Loucy (cell line): ENCODE measurements around the gene LRBA.

Experiments used
- H2AFZ ChIP-seq: fragments of 200-600 bp; sonication (generic); 2 replicates; pipeline ENCODE4 v1.6.0; 2016; ENCODE audit warnings: antibody characterized with exemption, mild to moderate bottlenecking, low read length, moderate library complexity
- H3F3A ChIP-seq: fragments of 200-600 bp; 2 replicates; pipeline ENCODE4 v1.6.0; 2016; ENCODE audit warnings: antibody characterized with exemption, low read depth, mild to moderate bottlenecking
- H3K27me3 ChIP-seq: fragments of 200-600 bp; sonication (generic); 2 replicates; pipeline ENCODE4 v1.6.1; 2014; ENCODE audit warnings: low read length, mild to moderate bottlenecking; ENCODE audit not compliant: insufficient read depth, poor library complexity, severe bottlenecking
- H3K36me3 ChIP-seq: fragments of 200-600 bp; sonication (generic); 2 replicates; pipeline ENCODE4 v1.6.1; 2016; ENCODE audit warnings: low read length; ENCODE audit not compliant: insufficient read depth
- H3K4me1 ChIP-seq: fragments of 200-600 bp; sonication (generic); 2 replicates; pipeline ENCODE4 v1.5.1; 2014; ENCODE audit warnings: low read length, mild to moderate bottlenecking; ENCODE audit not compliant: insufficient read depth, poor library complexity, severe bottlenecking
- H3K4me2 ChIP-seq: fragments of 200-600 bp; sonication (generic); 2 replicates; pipeline ENCODE4 v1.6.0; 2014; ENCODE audit warnings: antibody characterized with exemption, low read length, low read depth, mild to moderate bottlenecking; ENCODE audit not compliant: poor library complexity, severe bottlenecking
- H3K4me3 ChIP-seq: fragments of 200-600 bp; sonication (generic); 2 replicates; pipeline ENCODE4 v1.5.1; 2014; ENCODE audit warnings: low read length, mild to moderate bottlenecking, mixed read lengths; ENCODE audit not compliant: poor library complexity, severe bottlenecking
- H3K79me2 ChIP-seq: fragments of 200-600 bp; sonication (generic); 2 replicates; pipeline ENCODE4 v1.6.1; 2014; ENCODE audit warnings: low read length; ENCODE audit not compliant: insufficient read depth
- H3K9ac ChIP-seq: fragments of 200-600 bp; sonication (generic); 2 replicates; pipeline ENCODE4 v1.6.0; 2014; ENCODE audit warnings: mild to moderate bottlenecking, low read depth, low read length, moderate library complexity; ENCODE audit not compliant: poor library complexity, severe bottlenecking
- H3K9me2 ChIP-seq: fragments of 200-600 bp; sonication (generic); replicated peaks from 2 replicates; pipeline ENCODE4 v1.6.1; 2016; ENCODE audit warnings: low read depth, low read length, mixed read lengths
- H3K9me3 ChIP-seq: fragments of 200-600 bp; sonication (generic); 2 replicates; pipeline ENCODE4 v1.6.1; 2014; ENCODE audit warnings: mild to moderate bottlenecking, antibody characterized with exemption, low read length, low read depth; ENCODE audit not compliant: insufficient read depth
- H4K20me1 ChIP-seq: fragments of 200-600 bp; sonication (generic); 2 replicates; pipeline ENCODE4 v1.6.0; 2014; ENCODE audit warnings: antibody characterized with exemption, low read length, mild to moderate bottlenecking; ENCODE audit not compliant: insufficient read depth, poor library complexity, severe bottlenecking
- CTCF ChIP-seq: fragments of 200-600 bp; sonication (generic); conservative IDR thresholded peaks from 2 replicates; pipeline ENCODE4 v1.5.1; 2014; ENCODE audit warnings: mild to moderate bottlenecking, antibody characterized with exemption, low read length
- EZH2phosphoT487 ChIP-seq: fragments of 200-600 bp; IDR thresholded peaks from 2 replicates; pipeline ENCODE4 v1.6.1; 2018; ENCODE audit warnings: antibody characterized with exemption, mild to moderate bottlenecking, moderate library complexity, borderline replicate concordance

The LRBA gene

GRCh38 chr4:150384249-150384648 lies 630.8 kb downstream of the LRBA start:
- Histone ChIP-seq H3F3A (no peaks in the 10 kb centered on the region), H3K27me3 (no peaks in the 10 kb centered on the region), H4K20me1 (no peaks in the 10 kb centered on the region), H3K36me3 (no peaks in the 10 kb centered on the region), H3K4me3 (no peak overlapping the region), H3K79me2 (no peaks in the 10 kb centered on the region), H3K9me2 (no peaks in the 10 kb centered on the region), H3K9me3 (no peaks in the 10 kb centered on the region), H3K9ac (no peak overlapping the region), H3K4me1 (no peaks in the 10 kb centered on the region), H3K4me2 (no peak overlapping the region), H2AFZ (no peak overlapping the region)
- TF ChIP-seq CTCF = no peak

GRCh38 chr4:150382028-150382427 lies 633.1 kb downstream of the LRBA start:
- no peaks in the 10 kb centered on the region for H3K9me2 ChIP-seq
- H2AFZ ChIP-seq = no peak overlapping the region
- H3K4me2 ChIP-seq = no peak overlapping the region
- H3F3A ChIP-seq = no peaks in the 10 kb centered on the region
- no peaks in the 10 kb centered on the region for H3K36me3 ChIP-seq
- no peaks in the 10 kb centered on the region for H3K9me3 ChIP-seq
- TF ChIP-seq EZH2phosphoT487 (no peak), CTCF (no peak)
- no peak overlapping the region for H3K4me3 ChIP-seq
- no peaks in the 10 kb centered on the region for H3K27me3 ChIP-seq
- H3K4me1 ChIP-seq = no peaks in the 10 kb centered on the region
- H3K79me2 ChIP-seq = no peaks in the 10 kb centered on the region
- no peak overlapping the region for H3K9ac ChIP-seq
- no peaks in the 10 kb centered on the region for H4K20me1 ChIP-seq

GRCh38 chr4:150381609-150382008 lies 633.5 kb downstream of the LRBA start:
- Histone ChIP-seq H4K20me1 (no peaks in the 10 kb centered on the region), H3K4me1 (no peaks in the 10 kb centered on the region), H3K27me3 (no peaks in the 10 kb centered on the region), H3K4me2 (no peak overlapping the region), H2AFZ (no peak overlapping the region), H3K9me3 (no peaks in the 10 kb centered on the region), H3K9ac (no peak overlapping the region), H3K79me2 (no peaks in the 10 kb centered on the region), H3K36me3 (no peaks in the 10 kb centered on the region), H3K4me3 (no peak overlapping the region), H3F3A (no peaks in the 10 kb centered on the region), H3K9me2 (no peaks in the 10 kb centered on the region)
- no peak for TF ChIP-seq EZH2phosphoT487
- TF ChIP-seq CTCF = no peak
